ENCODE data around the gene CALY. TPM values are rescaled to one million over a fixed set of nuclear protein-coding genes. Genes with fewer than 3 reads are reported as not detected.

The CALY gene
- total RNA-seq, 1 experiment from 2014 or later = 1.9 TPM

GRCh38 chr10:133347710-133348517 lies 11.2 kb upstream of the CALY start:
- in situ Hi-C loops (cut with HindIII; ENCODE audit: low pct_unique_long_range_greater_than_20kb, low sequenced_read_pairs) (no loop called here), intact Hi-C loops (cut with micrococcal nuclease; ENCODE audit: unreplicated experiment) (no loop called here)
- Histone ChIP-seq H3K27me3 (ENCODE audit: control insufficient read depth, insufficient read depth, low read length) (no peaks in the 10 kb centered on the region), H3K9me3 (ENCODE audit: control insufficient read depth, insufficient read depth, low read depth, low read length) (no peaks in the 10 kb centered on the region), H3K4me3 (ENCODE audit: low read depth in 2 of 2, low read length in 2 of 2) (no peak overlapping the region), H3K27ac (ENCODE audit: low read length) (no peak overlapping the region), H3K36me3 (ENCODE audit: control insufficient read depth, insufficient read depth, low read length) (no peaks in the 10 kb centered on the region), H3K4me1 (ENCODE audit: control insufficient read depth, insufficient read depth, low read length) (peaks cover 11% of the 10 kb centered on the region; the same call in 1 of the 2 replicates)
- no peak for TF ChIP-seq TCF7L2 (IDR thresholded peaks at IDR 0.05; ENCODE audit: low read depth, low read length)
- TF ChIP-seq SIN3A (IDR thresholded peaks at IDR 0.05; ENCODE audit: borderline replicate concordance, insufficient read depth, low read depth, low read length) = no peak
- no peak for TF ChIP-seq CTCF (IDR thresholded peaks at IDR 0.05)
- TF ChIP-seq POLR2AphosphoS5 (IDR thresholded peaks at IDR 0.05; ENCODE audit: low read depth, low read length) = no peak
- no peak for TF ChIP-seq REST (IDR thresholded peaks at IDR 0.05; ENCODE audit: insufficient read depth in 1 of 2, low read depth in 2 of 2, low read length in 1 of 2)
- POLR2A ChIA-PET = interaction anchor here (0.6 kb wide), 1 partner anchor 11 kb away, joined by 4 read pairs; no protein-coding TSS in a partner anchor
- CTCF ChIA-PET = no interaction called here
- ATAC-seq (no peak), DNase-seq (ENCODE audit: low read depth, low spot score) (no peak)
- BruUV-seq (replicated peaks) = no TSS peak

- no TSS peak for BruUV-seq (replicated peaks)
- Histone ChIP-seq H3K27ac (ENCODE audit: low read length) (no peak overlapping the region), H3K4me3 (ENCODE audit: low read depth in 2 of 2, low read length in 2 of 2) (no peak overlapping the region), H3K9me3 (ENCODE audit: control insufficient read depth, insufficient read depth, low read depth, low read length) (no peaks in the 10 kb centered on the region), H3K27me3 (ENCODE audit: control insufficient read depth, insufficient read depth, low read length) (no peaks in the 10 kb centered on the region), H3K36me3 (ENCODE audit: control insufficient read depth, insufficient read depth, low read length) (no peaks in the 10 kb centered on the region), H3K4me1 (ENCODE audit: control insufficient read depth, insufficient read depth, low read length) (peaks cover 10% of the 10 kb centered on the region; the same call in 1 of the 2 replicates)
- in situ Hi-C loops (cut with HindIII; ENCODE audit: low pct_unique_long_range_greater_than_20kb, low sequenced_read_pairs) (no loop called here), intact Hi-C loops (cut with micrococcal nuclease; ENCODE audit: unreplicated experiment) (no loop called here)
- ChIA-PET POLR2A (no interaction called here), CTCF (no interaction called here)
- TF ChIP-seq TCF7L2 (IDR thresholded peaks at IDR 0.05; ENCODE audit: low read depth, low read length) (no peak), POLR2AphosphoS5 (IDR thresholded peaks at IDR 0.05; ENCODE audit: low read depth, low read length) (no peak), SIN3A (IDR thresholded peaks at IDR 0.05; ENCODE audit: borderline replicate concordance, insufficient read depth, low read depth, low read length) (no peak), REST (IDR thresholded peaks at IDR 0.05; ENCODE audit: insufficient read depth in 1 of 2, low read depth in 2 of 2, low read length in 1 of 2) (no peak), CTCF (IDR thresholded peaks at IDR 0.05) (no peak)
- ATAC-seq = no peak
- no peak for DNase-seq (ENCODE audit: low read depth, low spot score)
These were observed 9.7 kb upstream of the CALY start for GRCh38 chr10:133346413-133346812.
